ENCODE results near the gene SLC26A4.

SLC26A4 gene

GRCh38 chr7:107643938-107644308 is 16.7 kb upstream of the SLC26A4 start:
- H3K9ac ChIP-seq: no peak overlapping the region
- H3K27ac ChIP-seq: no peak overlapping the region
- H2AFZ ChIP-seq (ENCODE audit: low read depth): no peak overlapping the region
- no peaks in the 10 kb centered on the region for H3K4me1 ChIP-seq (ENCODE audit: low read depth, poor library complexity, severe bottlenecking)
- H3K4me2 ChIP-seq: no peak overlapping the region
- no peaks in the 10 kb centered on the region for H3K27me3 ChIP-seq (ENCODE audit: insufficient read depth, low read depth)
- H3K36me3 ChIP-seq (ENCODE audit: insufficient read depth): no peaks in the 10 kb centered on the region
- H4K20me1 ChIP-seq (ENCODE audit: insufficient read depth): no peaks in the 10 kb centered on the region
- no peak overlapping the region for H3K4me3 ChIP-seq (IDR thresholded peaks at IDR 0.05; ENCODE audit: insufficient read depth, low read depth, low read length)
- H3K79me2 ChIP-seq (ENCODE audit: insufficient read depth, low read depth): no peaks in the 10 kb centered on the region
- TF ChIP-seq CTCF (conservative IDR thresholded peaks at IDR 0.05; ENCODE audit: low read depth, low read length): no peak

GRCh38 chr7:107644309-107644974 is 16.2 kb upstream of the SLC26A4 start:
- H3K79me2 ChIP-seq (ENCODE audit: insufficient read depth, low read depth): no peaks in the 10 kb centered on the region
- no peaks in the 10 kb centered on the region for H4K20me1 ChIP-seq (ENCODE audit: insufficient read depth)
- H3K4me1 ChIP-seq (ENCODE audit: low read depth, poor library complexity, severe bottlenecking): no peaks in the 10 kb centered on the region
- no peaks in the 10 kb centered on the region for H3K36me3 ChIP-seq (ENCODE audit: insufficient read depth)
- no peak overlapping the region for H3K9ac ChIP-seq
- H2AFZ ChIP-seq (ENCODE audit: low read depth): no peak overlapping the region
- TF ChIP-seq CTCF (conservative IDR thresholded peaks at IDR 0.05; ENCODE audit: low read depth, low read length): no peak
- H3K4me3 ChIP-seq (IDR thresholded peaks at IDR 0.05; ENCODE audit: insufficient read depth, low read depth, low read length): no peak overlapping the region
- no peaks in the 10 kb centered on the region for H3K27me3 ChIP-seq (ENCODE audit: insufficient read depth, low read depth)
- H3K27ac ChIP-seq: no peak overlapping the region
- no peak overlapping the region for H3K4me2 ChIP-seq

GRCh38 chr7:107652642-107653041 is 8.0 kb upstream of the SLC26A4 start:
- Histone ChIP-seq H2AFZ (ENCODE audit: low read depth) (no peak overlapping the region), H3K27me3 (ENCODE audit: insufficient read depth, low read depth) (no peaks in the 10 kb centered on the region), H3K9ac (no peak overlapping the region), H3K4me1 (ENCODE audit: low read depth, poor library complexity, severe bottlenecking) (no peaks in the 10 kb centered on the region), H4K20me1 (ENCODE audit: insufficient read depth) (no peaks in the 10 kb centered on the region), H3K79me2 (ENCODE audit: insufficient read depth, low read depth) (no peaks in the 10 kb centered on the region), H3K27ac (no peak overlapping the region), H3K4me2 (no peak overlapping the region), H3K4me3 (IDR thresholded peaks at IDR 0.05; ENCODE audit: insufficient read depth, low read depth, low read length) (no peak overlapping the region), H3K36me3 (ENCODE audit: insufficient read depth) (no peaks in the 10 kb centered on the region)
- no peak for TF ChIP-seq CTCF (conservative IDR thresholded peaks at IDR 0.05; ENCODE audit: low read depth, low read length)

- Histone ChIP-seq H3K79me2 (ENCODE audit: insufficient read depth, low read depth) (no peaks in the 10 kb centered on the region), H3K4me3 (IDR thresholded peaks at IDR 0.05; ENCODE audit: insufficient read depth, low read depth, low read length) (no peak overlapping the region), H3K4me2 (no peak overlapping the region), H3K9ac (no peak overlapping the region), H4K20me1 (ENCODE audit: insufficient read depth) (no peaks in the 10 kb centered on the region), H2AFZ (ENCODE audit: low read depth) (no peak overlapping the region), H3K36me3 (ENCODE audit: insufficient read depth) (no peaks in the 10 kb centered on the region), H3K27ac (no peak overlapping the region), H3K27me3 (ENCODE audit: insufficient read depth, low read depth) (no peaks in the 10 kb centered on the region), H3K4me1 (ENCODE audit: low read depth, poor library complexity, severe bottlenecking) (no peaks in the 10 kb centered on the region)
- no peak for TF ChIP-seq CTCF (conservative IDR thresholded peaks at IDR 0.05; ENCODE audit: low read depth, low read length)
Measured at GRCh38 chr7:107658467-107658866, 2.2 kb upstream of the SLC26A4 start.

All from KMS-11 (cell line).